Measurements from ENCODE around the gene ZNF236. TPM values are rescaled to one million over a fixed set of nuclear protein-coding genes. Genes with fewer than 3 reads are reported as not detected.

The ZNF236 gene
- total RNA-seq, 1 donor from 2014 or later, result 32.5 TPM

DNA sequence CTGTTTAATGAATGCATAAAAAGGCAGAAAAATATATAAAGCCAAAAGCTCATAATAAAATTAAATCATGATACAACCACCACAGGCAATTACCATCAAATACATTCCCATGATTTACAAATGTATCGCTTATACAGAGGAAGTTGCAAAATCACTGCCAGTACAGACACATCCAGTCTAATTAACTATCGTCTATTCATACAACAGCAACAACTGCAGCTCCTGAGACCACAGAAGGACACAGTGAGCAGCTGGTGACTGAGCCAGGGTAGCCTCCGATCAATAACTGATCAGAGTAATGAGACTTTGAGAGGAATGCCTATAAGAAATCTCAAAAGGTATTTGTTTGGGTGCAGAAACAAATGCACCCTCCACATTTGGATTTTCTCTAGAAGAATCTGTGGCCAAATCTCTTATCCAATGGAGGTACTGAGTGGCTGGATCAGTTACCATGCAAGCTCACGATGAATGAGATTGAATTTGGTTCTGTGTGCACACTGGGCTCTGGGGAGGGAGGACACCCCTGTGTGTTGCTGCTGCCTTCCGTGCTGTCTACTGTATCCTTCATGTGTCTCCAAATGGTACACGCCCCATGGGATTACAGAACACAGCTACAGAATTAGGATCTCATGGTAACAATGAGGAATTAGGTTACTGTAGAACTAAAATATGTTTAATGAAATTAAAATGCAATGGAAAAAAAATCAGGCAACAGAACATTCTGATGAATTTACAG lies 190.6 kb downstream of the ZNF236 start:
- Mint-ChIP-seq H3K9me3 (no peaks in the 10 kb centered on the region), H3K4me1 (peaks cover 7% of the 10 kb centered on the region), H3K27ac (no peak overlapping the region), H3K36me3 (peaks cover 9% of the 10 kb centered on the region), H3K4me3 (no peak overlapping the region), H3K27me3 (ENCODE audit: low read depth) (peaks cover 5% of the 10 kb centered on the region)
- TF ChIP-seq, protein P1, sequence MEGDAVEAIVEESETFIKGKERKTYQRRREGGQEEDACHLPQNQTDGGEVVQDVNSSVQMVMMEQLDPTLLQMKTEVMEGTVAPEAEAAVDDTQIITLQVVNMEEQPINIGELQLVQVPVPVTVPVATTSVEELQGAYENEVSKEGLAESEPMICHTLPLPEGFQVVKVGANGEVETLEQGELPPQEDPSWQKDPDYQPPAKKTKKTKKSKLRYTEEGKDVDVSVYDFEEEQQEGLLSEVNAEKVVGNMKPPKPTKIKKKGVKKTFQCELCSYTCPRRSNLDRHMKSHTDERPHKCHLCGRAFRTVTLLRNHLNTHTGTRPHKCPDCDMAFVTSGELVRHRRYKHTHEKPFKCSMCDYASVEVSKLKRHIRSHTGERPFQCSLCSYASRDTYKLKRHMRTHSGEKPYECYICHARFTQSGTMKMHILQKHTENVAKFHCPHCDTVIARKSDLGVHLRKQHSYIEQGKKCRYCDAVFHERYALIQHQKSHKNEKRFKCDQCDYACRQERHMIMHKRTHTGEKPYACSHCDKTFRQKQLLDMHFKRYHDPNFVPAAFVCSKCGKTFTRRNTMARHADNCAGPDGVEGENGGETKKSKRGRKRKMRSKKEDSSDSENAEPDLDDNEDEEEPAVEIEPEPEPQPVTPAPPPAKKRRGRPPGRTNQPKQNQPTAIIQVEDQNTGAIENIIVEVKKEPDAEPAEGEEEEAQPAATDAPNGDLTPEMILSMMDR (IDR thresholded peaks at IDR 0.05; ENCODE audit: unreplicated experiment), result no peak
- no peak for DNase-seq (ENCODE audit: low spot score in 2 of 2, unreplicated experiment in 2 of 2)

DNA sequence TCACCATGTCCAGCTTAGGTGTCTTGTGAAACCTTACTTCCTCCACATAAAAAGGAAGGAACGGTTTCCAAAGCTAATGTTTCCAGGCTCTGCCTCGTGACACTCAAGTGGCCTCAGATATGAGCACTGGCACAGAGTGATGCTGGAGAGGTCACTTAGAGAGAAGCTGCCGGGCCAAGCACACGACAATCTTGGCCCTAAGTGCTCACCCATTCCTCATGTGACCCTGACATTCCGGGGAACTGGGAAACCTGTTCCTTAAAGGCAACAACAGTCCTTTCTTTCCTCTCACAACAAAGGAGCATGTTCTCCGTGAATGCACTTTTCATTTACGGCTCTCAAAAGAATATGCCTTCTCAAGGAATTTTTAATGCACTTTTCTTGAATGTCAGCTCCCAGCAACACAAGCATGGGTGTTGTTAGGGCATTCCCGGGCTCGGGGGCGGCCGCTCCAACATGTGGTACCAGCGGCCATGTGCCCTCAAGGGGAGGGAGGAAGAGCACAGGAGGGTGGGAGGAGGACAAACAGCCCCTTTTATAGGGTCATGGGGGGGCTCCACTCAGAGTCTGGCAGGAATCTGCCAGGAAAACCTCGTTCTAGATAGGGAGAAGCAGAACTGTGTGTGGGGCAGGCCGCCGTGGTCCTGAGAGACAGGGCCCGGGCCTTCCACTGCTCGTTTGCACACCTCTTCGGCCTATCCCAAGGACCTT lies 191.6 kb downstream of the ZNF236 start:
- Mint-ChIP-seq H3K36me3 (peaks cover 9% of the 10 kb centered on the region), H3K27me3 (ENCODE audit: low read depth) (no peaks in the 10 kb centered on the region), H3K4me1 (peaks cover 7% of the 10 kb centered on the region), H3K27ac (no peak overlapping the region), H3K9me3 (no peaks in the 10 kb centered on the region), H3K4me3 (no peak overlapping the region)
- TF ChIP-seq, protein P1 (IDR thresholded peaks at IDR 0.05; ENCODE audit: unreplicated experiment), result no peak
- no peak for DNase-seq (ENCODE audit: low spot score in 2 of 2, unreplicated experiment in 2 of 2)

DNA sequence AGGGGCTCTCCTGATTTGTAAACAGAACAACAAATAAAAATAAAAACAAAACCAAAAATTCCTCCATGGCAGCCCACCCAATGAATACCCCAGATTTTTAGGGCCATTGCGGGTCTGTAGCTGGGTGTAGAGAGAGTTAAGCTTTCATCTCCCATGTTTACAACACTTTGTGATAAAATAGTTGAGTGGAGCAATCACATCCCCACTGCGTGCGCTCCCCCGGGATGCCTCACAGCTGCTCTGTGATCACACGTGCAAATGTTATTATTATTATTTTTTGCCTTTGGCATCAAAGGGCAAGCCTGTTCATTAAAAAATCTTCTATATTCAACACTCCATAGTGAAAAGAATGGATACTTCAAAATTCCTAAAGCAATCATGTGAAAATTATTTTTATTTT lies 192.2 kb downstream of the ZNF236 start:
- Mint-ChIP-seq H3K9me3 (no peaks in the 10 kb centered on the region), H3K27ac (no peak overlapping the region), H3K27me3 (ENCODE audit: low read depth) (no peaks in the 10 kb centered on the region), H3K36me3 (peaks cover 9% of the 10 kb centered on the region), H3K4me3 (no peak overlapping the region), H3K4me1 (peaks cover 7% of the 10 kb centered on the region)
- TF ChIP-seq, protein P1 (IDR thresholded peaks at IDR 0.05; ENCODE audit: unreplicated experiment), result no peak
- no peak for DNase-seq (ENCODE audit: low spot score in 2 of 2, unreplicated experiment in 2 of 2)

DNA sequence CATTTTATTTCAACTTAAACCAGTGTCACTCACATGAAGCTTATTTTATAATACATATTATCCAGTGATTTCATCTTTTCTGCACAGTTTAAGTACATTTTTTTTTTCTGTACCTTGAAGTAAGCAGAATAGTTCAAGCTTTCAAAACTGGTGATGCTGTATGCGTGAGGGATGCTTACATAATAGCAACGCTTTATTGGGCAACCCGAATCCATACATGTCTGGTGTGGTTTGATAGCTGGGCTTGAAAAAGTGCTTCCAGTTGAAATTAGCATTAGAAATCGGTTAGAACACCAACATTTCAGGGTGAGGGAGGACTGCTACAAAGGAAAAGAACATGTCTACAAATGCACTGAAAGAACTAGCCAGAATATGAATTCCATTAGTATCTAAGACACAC lies 192.8 kb downstream of the ZNF236 start:
- TF ChIP-seq, protein P1 (IDR thresholded peaks at IDR 0.05; ENCODE audit: unreplicated experiment), result no peak
- no peak overlapping the region for H3K27ac Mint-ChIP-seq

DNA sequence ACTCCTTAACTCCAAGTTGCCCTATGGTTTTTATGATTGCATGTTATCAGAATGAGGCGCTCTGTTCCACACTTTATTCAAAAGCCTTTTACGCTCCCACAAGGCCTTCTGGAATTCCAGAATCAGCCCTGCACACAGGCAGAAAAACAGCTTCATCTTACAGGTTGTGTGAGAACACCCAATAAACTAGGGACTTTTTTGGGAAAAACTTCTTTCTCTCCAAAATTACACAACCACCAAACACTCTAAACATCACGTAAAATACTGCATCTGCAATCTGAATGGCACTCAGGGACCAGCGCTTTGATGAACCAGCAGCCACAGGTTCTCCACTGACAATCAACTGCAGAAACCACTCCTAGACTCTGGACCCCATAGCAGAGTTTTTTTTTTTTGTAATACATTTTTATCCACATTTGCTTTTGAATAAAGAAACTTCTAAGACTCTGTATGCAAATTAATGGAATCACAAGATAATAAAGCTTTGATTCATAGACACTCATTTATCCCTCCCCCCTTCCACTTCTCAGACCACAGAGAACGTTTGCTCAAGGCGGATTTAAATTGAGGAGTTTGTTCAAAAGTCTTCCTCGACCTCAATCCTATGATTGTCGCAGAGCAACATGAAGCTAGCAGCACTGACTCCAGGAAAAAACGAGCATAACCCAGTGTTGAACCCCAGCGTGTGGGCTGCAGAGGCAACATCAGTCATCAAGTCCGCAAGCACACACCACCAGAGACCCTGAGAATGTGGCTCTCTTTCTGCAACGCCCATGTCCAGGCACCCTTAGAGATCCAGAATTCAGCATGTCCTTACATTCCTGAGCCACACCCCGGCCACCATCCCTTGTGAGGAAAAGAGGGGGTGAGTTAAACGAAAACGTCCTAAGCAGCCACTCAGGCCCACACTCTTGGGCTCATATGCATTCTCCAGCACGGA lies 193.7 kb downstream of the ZNF236 start:
- Mint-ChIP-seq H3K27me3 (ENCODE audit: low read depth) (no peaks in the 10 kb centered on the region), H3K9me3 (no peaks in the 10 kb centered on the region), H3K4me3 (no peak overlapping the region), H3K36me3 (peaks cover 9% of the 10 kb centered on the region), H3K4me1 (peaks cover 2% of the 10 kb centered on the region), H3K27ac (no peak overlapping the region)
- TF ChIP-seq, protein P1 (IDR thresholded peaks at IDR 0.05; ENCODE audit: unreplicated experiment), result no peak
- DNase-seq (ENCODE audit: low spot score in 2 of 2, unreplicated experiment in 2 of 2), result no peak

More for the DNA sequence above, 192.8 kb downstream of the ZNF236 start:
- Mint-ChIP-seq H3K9me3 (no peaks in the 10 kb centered on the region), H3K36me3 (peaks cover 9% of the 10 kb centered on the region), H3K4me1 (peaks cover 6% of the 10 kb centered on the region), H3K27me3 (ENCODE audit: low read depth) (no peaks in the 10 kb centered on the region), H3K4me3 (no peak overlapping the region)
- no peak for DNase-seq (ENCODE audit: low spot score in 2 of 2, unreplicated experiment in 2 of 2)

Data from mesothelial cell of epicardium (in vitro differentiated cells).